Activated naive CD8-positive, alpha-beta T cell treated with anti-CD3 and anti-CD28 coated beads, Interleukin-2, amount 50 U/mL, for 16 hours (primary cell): Measurements from ENCODE around the gene DOP1B.

ENCODE experiments used
- DNase-seq: peaks from one replicate; pipeline ENCODE4 v3.0.0-alpha.2; 2020; ENCODE audit warnings: low read depth, low spot score

Gene DOP1B

DNA sequence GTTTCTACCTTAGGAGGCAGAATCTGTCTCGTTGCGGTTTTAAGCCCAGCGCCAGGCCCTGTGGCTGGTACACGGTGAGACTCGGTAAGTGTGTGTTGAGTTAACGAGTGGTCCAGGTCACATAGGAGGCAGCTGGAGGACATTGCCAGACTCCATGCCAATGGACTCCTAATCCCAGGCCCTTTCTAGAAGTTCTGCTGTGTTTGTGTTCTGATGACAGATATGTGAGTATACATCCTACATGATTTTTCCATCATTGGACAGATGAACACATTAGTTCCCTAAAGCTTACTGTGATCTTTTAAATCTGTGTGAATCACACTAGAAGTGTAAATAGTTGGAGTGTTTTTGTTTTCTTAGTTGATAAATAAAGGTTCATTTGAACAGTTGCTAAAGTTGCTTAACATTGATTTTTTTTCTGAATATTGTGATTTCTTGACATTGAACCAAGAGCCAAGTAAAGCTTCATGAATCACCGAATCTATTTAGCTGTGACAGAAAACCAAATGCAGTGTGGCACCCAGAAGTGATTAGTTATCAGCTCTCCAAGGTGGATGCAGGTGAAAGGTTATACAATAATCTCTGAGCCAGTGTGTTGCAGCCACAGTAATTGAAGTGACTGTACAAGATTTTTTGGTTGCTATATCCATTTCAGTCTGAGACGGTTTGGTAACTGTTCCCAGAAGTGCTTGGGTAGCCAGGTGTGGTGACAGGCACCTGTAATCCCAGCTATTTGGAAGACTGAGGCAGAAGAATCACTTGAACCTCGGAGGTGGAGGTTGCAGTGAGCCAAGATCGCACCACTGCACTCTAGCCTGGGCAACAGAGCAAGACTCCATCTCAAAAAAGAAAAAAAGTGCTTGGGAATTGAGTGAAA lies 46.3 kb downstream of the DOP1B start:
- no peak for DNase-seq

- DNase-seq = no peak
These were observed 46.9 kb downstream of the DOP1B start for GRCh38 chr21:36203603-36203889.

DNA sequence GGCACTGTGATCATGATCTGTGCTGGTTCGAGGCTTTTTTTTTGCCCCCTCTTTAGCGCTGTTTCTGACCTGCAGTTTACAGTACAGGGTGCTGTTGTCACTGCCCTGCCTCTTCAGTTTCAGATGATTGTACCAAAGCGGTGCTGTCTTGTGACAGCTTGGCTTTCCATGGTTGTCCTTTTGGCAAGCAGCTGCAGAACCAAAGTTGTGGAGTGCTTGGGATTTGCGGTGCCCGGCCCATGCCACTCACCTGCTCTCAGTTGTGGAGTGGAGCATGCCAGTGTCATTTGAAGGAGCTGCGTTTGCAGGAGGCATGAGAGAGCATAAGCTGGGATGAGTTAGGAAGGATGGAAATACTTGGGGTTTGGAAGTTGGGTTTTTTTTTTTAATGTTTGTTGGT lies 48.4 kb downstream of the DOP1B start:
- no peak for DNase-seq

GRCh38 chr21:36205962-36206361 lies 49.3 kb downstream of the DOP1B start:
- DNase-seq = no peak
